SKM-1 (cell line): ENCODE measurements around the gene IP6K1.
"Not testable (repeated sequence)": the region's sequence is repeated elsewhere in the genome, so short reads cannot be mapped to it uniquely, and the experiment has no call there.

ENCODE experiments used
- DNase-seq: peaks from one replicate; lab custom pipeline; 2025; ENCODE audit not compliant: unreplicated experiment; lab: John Stamatoyannopoulos, UW

IP6K1 gene

DNA sequence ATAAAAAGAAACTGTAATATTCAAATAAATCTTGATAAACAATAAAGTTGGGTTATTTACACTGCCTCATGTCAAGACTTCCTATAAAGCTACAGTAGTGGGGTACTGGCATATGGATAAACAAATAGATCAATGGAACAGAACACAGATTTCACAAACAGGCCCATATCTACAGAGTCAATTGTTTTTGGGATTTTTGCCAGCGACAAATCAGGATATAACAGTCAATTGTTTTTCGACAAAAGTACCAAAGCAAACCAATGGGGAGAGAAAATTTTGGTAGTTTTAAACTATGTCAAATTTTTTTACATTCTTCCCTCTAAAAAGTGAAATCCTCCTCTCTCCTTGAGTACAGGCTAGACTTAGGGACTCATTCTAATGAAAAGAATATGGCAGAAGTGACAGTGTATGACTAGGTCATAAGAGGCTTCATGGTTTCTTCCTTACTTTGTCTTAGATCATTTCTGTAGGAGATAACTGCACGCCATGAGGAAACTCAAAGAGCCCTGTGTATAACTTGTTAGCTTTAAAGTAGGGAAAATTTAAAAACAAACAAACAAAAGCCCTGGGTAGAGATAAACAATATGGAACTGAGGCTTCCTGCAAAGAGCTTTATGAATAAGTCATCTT, 16.9 kb downstream of the IP6K1 start:
- no peak for DNase-seq

DNA sequence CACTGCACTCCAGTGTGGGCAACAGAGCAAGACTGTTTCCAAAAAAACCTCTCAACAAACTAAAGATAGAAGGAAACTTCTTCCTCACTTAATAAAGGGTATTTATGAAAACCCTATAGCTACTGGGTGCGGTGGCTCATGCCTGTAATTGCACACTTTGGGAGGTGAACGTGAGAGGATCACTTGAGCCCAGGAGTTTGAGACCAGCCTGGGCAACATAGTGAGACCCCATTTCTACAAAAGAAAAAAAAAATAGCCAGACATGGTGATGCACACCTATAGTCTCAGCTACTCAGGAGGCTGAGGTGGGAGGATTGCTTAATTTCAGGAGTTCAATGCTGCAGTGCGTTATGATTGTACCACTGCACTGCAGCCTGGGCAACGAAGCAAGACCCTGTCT, 22.4 kb downstream of the IP6K1 start:
- DNase-seq, result no peak

DNA sequence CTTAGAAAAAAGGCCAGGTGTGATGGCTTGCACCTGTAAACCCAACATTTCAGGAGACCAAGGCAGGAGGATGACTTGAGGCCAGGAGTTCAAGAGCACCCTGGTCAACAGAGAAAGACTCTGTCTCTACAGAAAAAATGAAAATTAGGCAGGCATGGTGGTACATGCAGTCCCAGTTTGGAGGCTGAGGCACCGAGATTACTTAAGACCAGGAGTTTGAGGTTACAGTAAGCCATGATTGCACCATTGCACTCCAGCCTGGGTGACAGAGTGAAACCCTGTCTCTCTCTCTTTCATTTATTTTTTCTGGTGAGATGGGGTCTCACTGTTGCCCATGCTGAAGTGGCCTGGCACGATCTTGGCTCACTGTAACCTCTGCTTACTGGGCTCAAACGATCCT, 24.7 kb downstream of the IP6K1 start:
- DNase-seq, result no peak

DNA sequence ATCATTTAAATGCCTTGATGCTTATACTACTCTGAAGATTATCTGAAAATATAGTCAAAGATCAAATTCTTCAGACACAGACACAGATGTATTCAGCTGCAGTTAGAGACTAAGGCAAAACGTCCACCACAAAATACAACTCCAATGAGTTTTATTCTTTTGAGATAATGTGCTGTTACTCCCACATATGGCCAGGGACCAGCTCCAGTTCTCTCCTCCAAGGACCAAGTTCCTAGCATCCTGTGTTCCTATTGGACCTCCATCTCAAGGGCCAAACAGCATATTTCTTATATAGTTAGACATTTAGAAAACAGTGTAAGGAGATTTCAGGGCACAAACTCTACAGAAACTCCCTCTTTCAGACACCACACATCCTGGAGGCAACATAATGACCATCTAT, 27.1 kb downstream of the IP6K1 start:
- DNase-seq, result no peak

DNA sequence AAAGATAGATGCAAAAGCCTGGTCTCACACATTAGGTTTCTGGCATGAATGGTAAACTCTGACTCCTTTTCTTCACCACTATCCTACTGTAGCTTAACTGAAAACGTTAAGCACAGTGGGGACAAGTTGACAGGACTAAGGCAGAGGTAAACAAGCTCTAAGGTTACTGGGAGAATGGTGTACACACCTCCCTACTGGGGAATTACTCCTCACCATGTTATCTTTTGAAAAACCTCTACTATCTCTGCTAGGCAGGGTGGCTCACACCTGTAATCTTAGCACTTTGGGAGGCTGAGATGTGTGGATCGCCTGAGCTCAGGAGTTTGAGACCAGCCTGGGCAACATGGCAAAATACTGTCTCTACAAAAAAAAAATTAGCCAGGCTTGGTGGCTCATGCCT, 29.1 kb downstream of the IP6K1 start:
- no peak for DNase-seq

DNA sequence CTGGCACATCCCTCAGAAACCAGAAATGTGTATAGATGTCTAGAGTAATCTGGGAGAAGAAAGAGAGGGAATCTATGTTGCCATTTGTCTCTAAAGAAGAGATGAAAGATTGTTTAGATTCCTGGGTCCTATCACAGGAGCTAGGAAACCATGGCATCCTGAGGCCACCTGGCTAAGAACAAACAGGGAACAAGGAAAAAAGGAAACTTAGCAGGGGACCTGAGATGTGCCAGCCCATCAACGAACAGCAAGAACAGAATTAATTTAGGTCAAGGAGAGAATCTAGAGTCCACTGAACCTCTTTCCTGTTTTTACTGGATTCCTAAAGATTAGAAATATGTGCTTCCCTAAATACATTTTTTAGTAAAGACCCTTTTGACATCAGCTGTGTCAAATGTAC, 30.3 kb downstream of the IP6K1 start:
- no peak for DNase-seq

DNA sequence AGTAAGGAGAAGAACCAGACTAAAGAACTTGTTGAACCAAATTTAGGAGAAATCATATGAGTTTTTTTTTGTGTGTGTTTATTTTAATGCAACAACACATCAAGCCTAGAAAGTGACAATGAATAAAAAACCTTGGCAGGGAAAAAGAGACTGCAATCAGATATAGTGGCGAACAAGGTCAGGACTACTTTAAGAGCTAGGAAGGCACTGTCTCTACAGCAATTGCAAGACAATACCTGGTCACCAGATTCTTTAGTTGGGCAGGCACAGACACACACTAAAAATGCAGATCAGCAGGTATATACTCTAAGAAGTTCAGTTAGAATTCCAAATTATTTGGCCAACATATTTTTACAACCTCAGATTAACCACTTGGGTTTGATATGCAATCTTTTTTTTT, 31.8 kb downstream of the IP6K1 start:
- DNase-seq, result no peak

DNA sequence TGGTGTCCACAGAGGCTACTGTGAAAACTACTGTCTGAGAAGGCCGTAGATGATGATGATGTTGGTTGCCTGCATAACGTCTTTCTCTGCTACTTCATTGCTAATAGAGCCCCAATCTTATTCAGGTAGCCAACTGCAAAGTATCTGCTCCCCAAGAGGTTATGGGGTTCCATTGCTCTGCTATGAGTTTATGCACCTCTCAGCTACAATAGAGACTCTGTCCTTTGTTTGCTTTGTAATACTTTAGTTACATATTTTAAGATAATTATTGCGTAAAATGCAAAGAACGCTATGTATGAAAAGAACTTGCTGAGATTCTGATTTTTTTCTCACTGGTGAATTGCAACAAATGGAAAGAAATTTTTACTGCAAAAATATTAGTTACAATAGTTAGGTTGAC, 34.8 kb downstream of the IP6K1 start:
- no peak for DNase-seq

DNA sequence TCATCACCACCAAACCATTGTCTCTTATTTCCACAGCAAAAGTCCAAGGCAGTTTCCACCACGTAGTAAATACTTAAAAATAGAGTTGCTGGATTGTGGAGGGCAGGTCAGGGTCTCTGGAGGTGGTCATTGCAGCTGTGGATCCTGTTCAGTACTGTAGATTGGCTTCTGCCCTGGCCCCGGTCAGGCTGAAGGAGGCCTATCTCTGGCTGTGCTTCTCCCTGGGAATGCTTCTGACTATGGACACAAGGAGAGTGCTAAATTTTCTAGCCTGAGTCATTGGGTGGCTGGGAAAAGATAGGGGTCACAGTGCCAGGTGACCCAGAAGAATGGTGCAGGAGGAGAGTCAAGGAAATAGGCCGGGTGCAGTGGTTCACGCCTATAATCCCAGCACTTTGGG, 36.3 kb downstream of the IP6K1 start:
- no peak for DNase-seq

DNA sequence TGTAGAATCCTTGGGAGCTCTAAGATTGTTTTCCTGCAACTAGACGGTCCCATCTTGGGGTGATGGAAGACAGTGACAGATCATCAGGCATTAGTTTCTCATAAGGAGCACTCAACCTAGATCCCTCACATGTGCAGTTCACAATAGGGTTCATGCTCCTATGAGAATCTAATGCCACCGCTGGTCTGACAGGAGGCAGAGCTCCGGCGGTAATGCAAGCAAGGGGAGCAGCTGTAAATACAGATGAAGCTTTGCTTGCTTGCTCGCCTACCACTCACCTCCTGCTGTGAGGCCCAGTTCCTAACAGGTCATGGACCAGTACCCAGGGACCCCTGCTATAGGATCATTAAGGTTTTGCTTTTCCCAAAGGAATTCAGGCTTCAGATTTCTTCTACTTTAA, 37.5 kb downstream of the IP6K1 start:
- DNase-seq, result not testable (repeated sequence)

DNA sequence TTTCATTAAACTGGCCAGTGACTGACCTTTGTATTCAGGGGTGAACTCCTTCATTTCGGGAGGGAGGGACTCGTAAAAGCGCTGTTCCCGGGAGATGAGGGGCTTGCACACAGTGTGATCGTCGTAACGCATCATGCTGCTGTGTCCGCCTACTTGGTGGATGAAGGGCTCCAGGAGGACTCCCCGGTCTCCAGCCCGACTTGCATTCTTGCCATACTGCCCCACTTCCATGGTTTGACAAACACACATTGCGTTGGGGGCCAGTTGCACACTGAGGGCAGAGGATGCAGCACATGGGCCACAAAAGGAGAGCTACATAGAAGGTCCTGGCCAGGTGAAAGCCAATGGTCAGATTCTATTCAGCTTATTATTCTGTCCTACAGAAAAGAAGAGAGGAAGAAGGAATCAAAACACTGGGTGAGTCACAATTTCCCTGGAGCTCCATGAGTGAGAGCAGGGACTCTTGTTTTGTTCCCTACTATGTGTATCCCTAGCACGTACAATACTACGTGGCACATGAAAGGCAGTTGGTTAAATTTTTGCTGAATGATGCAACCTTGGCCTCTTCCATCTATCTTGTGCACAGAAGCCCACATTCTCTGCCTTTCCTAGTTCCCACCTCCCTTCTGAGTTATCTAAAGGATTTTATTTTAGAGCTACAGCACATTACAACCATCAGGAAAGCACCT, 38.4 kb downstream of the IP6K1 start:
- DNase-seq, result no peak

DNA sequence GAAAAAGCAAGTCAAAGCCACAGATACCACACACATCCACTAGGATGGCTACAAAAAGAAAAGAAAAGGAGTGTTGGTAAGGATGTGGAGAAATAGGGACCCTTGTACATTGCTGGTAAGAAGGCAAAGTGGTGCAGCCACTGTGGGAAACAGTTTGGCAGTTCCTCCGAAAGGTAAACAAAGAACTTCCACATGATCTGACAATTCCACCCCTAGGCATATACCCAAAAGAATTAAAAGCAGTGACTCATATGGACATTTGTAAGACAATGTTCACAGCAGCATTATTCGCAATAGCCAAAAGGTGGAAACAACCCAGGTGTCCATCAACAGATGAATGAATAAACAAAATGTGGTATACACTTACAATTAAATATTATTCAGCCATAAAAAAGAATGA, 40.4 kb downstream of the IP6K1 start:
- no peak for DNase-seq

DNA sequence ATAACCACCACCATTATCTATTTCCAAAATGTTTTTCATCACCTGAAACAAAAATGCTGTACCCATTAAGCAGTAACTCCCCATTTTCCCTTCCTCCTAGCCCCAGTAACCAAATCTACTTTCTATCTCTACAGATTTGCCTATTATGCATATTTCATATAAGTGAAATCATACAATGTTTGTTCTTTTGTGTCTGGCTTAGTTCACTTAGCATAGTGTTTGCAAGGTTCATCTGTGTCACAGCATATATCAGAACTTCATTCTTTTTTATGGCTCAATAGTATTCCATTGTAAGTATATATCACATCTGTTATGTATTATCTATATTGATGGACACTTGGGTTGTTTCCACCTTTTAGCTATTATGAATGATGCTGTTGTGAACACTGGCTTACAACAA, 45.9 kb downstream of the IP6K1 start:
- no peak for DNase-seq

DNA sequence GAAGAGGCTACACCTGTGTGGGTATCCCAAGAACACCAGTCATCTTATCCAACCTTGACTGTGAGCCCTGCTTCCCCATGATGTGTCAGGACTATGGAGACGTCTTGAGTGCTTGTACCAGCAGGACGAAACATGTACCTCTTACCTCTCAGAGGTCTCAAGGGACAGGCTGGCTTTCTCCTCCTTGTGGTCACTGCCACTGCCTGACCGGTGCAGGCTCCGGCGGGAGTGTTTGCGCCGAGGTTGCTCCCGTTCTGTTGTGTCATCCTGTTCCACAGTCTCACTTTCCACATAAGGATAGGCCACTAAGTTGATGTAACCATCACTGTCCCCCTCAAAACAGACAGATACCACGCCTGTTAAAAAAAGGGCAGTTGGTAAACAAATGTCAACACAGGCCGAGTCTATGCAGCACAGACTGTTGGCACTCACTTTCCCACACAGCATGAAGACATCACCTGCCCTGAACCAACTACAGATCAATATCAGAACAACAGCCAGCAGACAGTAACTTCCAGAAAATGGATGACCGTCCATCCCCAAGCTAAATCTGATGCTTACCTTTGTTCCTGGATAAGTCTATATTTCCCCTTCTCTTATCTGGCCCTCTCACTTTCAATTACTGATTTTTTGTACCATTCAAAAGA, 48.2 kb downstream of the IP6K1 start:
- DNase-seq, result no peak

DNA sequence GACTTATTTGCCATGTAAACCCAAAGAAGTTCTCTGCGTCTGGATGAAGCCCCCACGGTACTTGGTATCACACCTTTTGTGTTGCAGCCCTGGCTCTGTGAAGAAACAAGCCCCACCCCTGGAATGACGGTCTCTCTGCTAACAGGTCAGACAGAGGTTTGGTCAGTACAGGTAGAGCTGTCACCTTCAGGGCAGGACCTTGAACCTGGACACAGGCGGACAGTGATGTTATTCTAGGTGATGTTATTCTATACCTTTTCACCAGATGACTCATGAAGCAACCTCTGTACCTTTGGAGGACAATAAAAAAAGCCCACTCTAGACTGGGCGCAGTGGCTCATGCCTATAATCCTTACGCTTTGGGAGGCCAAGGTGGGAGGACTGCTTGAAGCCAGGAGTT, 51.6 kb downstream of the IP6K1 start:
- no peak for DNase-seq

DNA sequence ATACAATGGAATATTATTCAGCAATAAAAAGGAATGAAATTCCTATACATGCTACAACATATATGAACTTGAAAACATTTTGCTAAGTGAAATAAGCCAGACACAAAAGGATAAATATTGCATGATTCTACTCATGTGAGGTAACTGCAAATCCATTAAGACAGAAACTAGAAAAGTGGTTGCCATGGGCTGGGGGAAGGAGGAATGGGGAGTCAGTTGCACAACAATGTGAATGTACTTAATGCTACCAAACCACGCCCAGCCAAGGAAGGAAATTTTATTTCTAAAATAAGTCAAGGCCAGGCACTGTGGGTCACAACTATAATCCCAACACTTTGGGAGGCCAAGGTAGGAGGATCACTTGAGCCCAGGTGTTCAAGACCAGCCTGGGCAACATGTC, 52.8 kb downstream of the IP6K1 start:
- DNase-seq, result no peak

DNA sequence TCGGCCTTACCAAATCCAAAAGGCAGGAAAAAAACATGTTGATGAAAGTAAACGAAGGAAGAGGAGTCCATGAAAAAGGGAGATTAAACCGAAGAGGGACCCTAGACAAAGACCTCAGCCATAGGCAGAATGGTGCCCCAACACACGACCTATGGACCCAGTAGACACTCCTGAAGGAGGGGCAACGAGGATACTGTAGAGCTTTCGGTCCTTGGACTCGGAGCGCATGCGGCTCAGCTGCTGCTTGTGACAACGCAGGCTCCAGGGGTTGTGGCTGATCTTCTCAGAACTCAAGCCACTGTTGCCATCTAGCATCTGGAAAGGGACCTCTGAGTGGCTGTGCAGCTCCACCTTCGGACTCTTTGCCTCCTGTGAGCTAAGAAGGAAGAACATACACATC, 53.7 kb downstream of the IP6K1 start:
- DNase-seq, result no peak

DNA sequence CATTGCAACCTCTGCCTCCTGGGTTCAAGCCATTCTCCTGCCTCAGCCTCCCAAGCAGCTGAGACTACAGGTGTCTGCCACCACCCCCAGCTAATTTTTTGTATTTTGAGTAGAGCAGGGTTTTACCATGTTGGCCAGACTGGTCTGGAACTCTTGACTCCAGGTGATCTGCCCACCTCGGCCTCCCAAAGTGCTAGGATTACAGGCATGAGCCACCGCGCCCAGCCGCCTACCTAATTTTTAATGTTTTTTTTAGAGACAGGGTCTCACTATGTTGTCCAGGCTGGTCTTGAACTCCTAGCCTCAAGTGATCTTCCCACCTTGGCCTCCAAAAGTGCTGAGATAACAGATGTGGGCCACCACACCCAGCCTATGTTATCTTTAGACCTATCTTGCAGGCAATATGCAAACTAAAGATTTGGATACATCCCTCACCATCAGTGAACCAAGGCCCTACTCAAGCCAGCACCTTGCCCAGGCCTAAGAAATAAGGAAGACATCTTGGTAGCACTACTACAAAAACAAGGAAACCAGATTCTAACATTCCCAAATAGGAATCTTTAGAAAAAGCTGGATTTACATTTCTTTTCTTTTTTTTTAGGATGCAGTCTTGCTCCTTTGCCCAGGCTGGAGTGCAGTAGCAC, 56.3 kb downstream of the IP6K1 start:
- no peak for DNase-seq

DNA sequence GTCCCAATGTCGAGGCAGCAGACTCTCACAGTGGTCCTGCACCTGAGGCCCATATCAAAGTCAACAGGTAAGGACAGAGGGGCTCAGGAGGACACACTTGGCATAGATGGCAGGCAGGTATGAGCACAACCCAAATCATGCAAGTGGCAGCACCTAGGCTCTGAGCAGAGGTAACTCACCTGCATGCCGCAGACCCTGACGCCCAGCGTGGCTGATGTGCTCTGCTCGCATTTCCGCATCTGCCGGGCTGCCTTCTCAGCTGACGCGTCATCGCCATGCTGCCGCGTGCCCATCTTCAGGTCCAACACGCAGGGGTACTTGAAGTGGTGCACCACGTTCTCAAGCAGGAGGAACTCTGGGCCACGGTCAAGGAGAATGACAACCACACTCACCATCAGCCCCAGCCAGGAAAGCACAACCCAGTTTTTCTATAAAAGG, 58.4 kb downstream of the IP6K1 start:
- DNase-seq, result no peak

DNA sequence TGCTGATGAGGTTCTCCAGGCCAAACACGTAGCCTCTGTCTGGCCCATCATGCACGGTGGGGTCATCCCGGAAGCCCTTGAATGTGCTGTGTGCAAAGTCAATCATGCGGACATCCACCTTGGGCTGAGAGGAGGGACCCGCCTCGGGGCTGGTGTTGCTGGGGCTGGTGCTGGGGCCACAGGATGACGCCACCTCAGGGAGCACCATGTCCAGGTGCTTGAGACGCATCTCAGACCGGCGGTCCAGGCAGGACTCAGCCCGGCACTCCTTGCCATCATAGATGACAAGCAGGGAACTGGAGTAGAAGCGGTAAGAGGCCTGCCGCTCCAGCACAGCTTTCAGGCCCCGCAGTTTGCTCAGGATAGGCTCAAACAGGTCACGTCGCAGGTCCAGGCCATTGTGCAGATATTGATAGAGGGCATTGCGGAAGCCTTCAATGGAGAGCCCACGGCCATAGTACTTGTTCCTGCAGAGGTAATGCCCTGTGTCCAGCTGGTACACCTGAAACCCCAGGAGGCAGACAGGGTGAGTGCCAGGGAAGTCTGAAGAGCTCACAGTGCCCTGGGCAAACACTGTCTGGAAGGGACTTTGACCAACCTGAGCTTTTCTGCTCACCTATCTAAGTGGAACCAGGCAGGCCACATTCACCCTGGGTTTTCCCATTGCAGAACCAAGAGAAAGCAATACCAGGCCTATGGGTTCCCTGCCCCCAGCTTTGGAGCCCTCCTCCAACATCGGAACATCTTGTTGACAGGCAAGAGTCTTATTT, 59.0 kb downstream of the IP6K1 start:
- DNase-seq, result no peak

DNA sequence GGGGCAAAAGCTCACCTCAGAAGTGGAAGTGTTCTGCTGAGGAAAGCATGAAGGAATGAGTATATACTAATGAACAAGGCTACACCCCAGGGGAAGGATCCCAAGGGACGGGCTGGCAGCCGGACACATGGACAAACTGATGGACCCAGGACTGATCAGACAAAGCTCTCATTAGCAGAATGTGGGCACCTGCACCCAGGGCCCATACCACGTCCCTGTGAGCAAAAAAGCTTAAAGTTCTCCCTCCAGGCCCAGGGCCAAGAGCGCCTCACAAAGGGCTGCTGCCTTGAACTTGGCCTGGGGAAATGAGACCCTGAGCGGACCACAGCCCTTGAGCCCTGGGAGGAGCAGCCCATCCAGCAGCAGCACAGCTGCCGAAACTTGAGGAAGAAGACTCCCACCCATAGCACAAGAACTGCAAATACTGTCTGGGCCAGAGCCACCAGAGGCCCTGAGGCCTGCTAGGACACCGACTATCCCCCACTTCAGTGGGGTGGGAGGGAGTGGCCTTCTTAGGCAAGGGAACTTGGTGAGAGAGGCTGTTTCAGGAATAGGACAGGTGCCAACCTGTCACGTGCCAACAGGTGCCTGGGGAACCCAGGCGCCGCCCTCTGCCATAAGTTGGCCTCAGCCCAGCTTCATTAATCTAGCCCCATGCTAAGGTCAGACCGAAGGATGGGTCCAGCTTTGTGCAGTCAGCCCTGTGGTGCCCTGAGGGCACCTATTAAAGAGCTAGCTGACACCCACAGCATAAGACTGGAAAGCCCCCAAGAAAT, 60.2 kb downstream of the IP6K1 start:
- no peak for DNase-seq
